ENCODE data around the gene PLEKHH3.

Gene PLEKHH3

DNA sequence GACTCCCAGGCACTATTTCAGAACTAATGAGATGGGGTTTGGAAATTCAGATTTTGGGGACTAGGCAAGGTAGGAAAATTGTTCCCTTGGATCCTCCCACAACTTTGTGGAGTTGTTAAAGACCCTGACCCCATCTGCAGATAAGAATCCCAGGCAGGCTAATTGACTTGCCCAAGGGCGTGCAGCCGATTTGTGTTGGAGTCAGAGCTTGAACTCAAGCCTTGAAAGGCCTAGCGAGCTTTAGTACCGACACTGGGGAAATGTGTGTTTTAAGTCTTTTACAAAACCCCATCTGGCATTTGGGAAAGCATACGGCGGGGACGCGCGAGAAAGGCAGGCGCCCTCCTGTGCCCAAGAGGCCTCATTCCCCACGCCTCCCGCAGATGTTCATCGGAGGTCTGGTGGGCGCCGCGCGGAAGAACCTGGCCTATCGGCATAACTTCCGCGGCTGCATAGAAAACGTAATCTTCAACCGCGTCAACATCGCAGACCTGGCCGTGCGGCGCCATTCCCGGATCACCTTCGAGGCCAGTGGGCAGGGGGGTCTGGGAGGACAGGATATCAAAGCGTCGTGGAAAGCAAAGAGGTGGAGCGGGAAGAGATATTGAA, 9.8 kb upstream of the PLEKHH3 start:
- DNase-seq: no peak

DNA sequence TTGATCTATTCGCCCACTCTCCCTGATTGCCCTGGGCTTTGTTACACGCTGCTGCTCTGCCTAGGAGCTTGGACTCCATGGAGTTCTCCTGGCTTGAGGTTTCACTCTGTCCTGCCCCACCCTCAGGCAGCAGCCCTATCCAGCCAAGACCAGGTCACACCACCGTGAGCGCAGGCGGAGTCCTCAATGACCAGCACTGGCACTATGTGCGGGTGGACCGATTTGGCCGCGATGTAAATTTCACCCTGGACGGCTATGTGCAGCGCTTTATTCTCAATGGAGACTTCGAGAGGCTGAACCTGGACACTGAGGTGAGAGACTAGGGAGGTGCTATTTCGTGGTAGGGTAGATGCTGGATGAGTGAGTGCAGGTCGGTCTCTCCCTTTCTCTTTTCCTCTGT, 9.0 kb upstream of the PLEKHH3 start:
- no peak for DNase-seq

DNA sequence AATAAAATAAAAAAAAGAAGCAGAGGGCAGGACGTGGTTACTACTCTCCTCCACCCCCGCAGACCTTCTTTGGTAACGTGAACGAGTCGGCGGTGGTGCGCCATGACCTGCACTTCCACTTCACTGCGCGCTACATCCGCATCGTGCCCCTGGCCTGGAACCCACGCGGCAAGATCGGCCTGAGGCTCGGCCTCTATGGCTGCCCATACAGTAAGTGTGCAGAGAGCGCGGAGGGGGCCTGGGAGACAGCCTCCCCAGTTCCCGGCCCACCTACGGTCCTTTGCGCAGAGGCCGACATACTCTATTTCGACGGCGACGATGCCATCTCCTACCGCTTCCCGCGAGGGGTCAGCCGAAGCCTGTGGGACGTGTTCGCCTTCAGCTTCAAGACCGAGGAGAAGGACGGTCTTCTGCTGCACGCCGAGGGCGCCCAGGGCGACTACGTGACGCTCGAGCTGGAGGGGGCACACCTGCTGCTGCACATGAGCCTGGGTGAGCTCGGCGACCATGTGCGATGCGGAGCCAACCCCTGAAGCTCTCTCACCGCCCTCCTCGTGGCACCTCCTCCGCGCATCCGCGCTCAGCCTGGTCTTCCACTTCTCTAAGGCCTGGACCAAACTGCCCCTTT, 8.2 kb upstream of the PLEKHH3 start:
- no peak for DNase-seq

DNA sequence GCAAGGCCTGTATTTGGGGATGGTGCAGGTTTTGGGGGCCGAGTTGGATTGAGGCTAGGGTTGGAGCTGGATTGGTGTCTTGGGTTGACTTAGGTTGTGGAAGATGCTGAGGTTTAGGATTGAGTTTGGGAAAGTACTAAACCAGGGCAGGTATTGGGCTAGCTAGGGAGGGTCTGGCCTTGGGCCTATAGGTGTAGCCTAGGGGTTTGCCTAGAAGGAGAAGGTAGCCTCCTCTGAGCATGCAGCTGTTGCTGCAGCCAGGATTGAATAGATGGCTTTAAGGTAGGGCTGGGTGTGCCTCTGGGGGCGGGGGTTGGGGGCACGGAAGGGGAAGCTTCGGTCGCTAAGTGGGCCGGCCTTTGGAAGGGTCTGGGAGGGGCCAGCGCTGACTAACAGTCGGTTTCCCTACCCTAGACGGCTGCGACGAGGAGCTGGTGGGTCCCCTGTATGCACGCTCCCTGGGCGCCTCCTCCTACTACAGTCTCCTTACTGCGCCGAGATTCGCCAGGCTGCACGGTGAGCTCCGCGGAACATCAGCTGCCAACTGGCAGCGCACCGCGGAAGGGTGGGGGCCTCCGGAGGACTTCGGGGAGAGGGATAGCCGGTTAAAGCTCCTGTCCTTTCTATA, 6.7 kb upstream of the PLEKHH3 start:
- no peak for DNase-seq

DNA sequence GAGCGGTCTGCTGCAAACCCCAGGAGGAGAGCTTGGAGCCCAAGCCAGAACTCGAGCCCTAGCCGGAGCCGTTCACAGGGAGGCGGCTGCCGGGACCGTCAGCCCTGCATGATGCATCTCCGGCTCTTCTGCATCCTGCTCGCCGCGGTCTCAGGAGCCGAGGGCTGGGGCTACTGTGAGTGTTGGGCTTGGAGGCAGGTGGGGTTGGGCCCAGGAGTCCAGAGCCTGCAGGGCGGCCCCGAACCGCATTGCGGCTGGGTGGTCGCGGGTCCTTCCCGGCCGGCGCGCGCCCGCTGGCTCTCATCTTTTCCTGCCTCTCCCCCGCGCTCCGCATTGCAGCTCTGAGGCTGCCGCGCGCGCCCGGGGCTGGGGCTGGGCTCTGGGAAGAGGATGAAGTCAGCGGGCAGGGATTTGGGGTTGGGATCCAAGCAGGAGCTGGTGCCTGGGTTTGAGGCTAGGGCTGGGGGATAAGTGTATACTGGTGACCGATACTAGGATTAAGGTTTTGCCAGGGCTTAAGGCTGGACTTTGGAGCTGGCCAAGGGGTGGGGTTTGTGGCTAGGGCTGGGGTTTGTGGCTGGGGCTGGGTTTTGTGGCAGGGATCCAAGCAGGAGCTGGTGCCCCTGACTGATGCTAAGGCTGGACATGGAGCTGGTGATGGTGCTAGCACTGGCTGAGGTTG, 6.1 kb upstream of the PLEKHH3 start:
- DNase-seq: no peak

DNA sequence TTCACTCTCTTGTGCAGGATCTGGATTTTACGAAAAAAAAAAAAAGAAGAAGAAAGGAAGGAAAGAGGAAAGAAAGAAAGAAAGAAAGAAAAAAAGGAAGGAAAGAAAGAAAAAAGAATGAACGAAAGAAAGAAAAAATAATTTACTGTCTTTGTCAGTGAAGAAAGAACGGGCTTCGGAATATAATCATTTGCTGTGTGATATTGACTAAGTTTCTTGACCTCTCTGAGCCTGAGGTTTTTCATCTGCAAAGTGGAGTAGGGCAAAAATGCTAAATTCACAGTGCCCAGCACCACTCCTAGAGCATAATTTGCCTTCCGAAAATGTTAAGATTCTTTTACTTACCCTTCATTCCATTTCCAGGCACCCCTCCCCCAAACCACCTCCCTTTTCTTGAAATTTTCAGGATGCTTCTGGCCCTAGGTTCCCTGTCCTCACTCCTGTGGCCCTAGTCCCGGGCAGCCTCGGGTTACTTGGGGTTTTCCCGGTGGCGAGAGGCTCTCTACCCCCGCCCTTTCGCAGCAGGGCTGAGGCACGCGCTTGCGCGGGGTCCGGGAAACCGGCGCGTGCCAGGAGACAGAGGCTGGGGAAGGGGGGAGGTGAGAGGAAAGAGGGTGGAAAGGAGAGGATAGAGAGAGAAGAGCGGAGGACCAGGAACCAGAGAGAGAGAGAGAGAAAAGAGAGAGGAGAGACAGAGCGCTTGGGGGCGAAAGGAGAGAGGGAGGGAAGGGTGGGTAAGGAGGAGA, 5.4 kb upstream of the PLEKHH3 start, which contains the start of gene CNTNAP1:
Gene CNTNAP1 (plus strand): TSS at position 556 of the 746 bp plus-strand sequence. CDS start 299 bp downstream, outside the sequence.
- DNase-seq: no peak

DNA sequence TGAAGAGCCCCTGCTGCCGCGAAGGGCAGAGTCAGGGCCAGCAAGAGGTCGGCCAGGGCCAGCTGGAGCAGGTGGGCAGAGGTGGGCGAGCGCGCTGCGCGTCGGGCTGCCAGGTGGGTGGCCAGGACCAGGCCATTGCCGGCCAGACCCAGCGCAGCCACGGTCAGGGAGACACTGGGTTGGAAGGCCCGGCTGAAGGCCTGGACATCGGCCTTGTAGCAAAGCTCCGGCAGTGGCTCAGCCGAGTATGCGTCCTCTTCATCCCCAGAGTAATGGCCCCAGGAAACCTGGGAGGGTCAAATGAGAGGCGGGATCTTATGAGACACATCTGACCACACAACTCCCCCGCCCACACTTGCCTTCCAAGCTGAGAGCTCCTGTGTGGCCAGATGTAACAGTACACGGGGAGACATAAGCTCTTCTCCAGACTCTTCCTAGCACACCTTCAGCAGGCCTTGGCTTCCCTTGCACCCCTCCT, 3.6 kb upstream of the PLEKHH3 start:
- no peak for DNase-seq

DNA sequence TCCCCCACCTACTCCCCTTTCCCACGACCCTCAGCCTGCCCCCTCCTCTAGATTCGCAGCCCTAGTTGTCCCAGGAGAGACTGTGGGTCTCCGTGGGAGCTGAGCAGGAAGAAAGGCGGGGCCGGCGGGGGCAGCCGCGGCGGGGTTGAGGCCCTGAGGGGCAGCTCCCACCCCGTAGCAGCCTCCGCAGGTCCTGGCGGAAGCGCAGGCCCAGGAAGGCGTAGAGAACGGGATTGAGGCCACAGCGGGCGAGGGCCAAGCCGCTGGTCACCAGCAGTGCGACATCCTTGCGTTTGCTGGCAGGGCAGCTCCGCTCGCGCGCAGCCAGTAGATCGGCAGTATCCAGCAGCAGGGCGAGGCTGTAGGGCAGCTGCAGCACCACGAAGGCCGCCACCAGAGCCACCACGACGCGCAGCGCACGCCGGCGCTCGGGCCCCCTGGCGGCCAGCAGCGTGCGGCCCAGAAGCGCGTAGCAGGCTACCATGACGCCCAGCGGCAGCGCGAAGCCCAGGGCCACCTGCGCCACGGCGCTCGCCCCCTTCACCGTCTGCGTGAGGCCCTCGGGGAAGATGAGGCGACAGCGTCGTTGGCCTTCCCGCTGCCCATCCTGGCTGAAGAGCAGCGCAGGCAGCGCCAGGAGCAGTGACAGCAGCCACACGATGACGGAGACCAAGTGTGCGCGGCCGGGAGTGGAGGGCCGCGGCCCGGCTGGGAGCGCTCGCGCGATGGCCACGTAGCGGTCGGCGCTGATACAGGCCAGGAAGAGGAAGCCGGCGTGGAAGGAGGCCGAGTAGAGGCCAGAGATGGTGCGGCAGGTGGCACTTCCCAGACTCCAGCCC, 2.9 kb upstream of the PLEKHH3 start:
- DNase-seq: peak; percentile 28

DNA sequence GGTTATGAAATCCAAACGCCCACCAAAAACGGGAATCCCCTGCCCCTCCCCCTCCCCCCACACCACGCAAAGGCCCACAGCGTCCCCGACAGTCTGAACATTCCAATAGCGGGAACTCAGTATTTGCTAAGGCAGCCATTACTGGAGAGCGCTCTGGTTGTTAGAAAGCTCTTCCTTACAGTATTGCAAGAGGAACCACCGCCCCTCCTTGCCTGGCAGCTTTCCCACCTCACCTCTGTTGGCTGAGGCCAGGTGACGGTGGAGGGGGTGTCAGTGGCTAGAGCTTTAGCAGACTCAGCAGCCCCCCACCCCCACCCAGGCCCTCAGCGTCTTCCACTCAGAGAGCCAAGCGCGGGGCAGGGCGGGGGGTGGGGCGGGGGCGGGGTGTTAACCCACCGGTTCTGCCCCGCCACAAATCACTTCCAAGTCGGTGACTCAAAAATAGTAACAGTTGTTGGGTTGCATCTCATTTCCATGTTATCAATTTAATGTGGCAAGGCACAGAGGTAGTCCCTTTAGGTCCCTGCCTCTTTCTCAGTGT, 2.2 kb upstream of the PLEKHH3 start:
- DNase-seq: no peak

DNA sequence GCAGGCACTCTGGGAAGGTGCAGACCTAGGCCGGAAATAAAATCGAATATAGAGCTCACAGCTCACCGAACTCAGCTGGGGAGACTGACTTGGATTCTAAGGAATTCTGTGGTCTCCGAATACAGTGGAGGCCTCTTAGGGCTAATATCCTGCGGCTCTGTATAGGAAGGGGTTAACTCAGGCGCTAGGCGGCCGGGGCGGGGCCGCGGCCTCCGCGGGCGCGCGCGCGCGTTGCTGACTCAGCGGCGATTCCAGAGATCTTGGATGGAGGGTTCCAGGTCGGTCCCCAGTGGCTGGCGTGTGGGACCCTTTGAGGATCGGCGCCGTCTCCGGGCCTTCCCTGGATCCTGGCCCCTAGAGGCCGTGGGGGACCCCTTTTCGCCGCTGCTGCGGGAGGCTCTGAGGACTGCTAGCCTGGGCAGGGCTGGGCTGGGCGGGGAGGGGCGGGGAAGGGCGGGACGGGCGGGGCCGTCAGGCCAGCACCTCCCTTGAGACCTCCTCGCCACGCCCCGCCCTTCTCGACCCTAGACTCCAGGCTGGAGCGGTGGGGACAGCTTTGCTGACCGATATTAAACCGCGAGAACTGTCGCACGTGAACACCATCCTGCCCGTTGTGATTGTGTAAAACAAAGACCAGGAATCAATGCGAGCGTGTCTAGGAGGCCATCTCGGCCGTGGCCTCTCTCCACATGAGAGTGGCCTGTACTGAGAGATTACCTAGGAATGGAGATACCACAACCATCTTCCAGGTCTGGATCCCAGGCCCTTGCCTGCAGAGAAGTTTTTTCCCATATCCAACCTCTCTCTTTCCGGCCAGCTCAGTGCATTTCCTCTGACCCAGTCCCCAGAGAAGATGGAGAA, 1.4 kb upstream of the PLEKHH3 start:
- peak; percentile 50 for DNase-seq

DNA sequence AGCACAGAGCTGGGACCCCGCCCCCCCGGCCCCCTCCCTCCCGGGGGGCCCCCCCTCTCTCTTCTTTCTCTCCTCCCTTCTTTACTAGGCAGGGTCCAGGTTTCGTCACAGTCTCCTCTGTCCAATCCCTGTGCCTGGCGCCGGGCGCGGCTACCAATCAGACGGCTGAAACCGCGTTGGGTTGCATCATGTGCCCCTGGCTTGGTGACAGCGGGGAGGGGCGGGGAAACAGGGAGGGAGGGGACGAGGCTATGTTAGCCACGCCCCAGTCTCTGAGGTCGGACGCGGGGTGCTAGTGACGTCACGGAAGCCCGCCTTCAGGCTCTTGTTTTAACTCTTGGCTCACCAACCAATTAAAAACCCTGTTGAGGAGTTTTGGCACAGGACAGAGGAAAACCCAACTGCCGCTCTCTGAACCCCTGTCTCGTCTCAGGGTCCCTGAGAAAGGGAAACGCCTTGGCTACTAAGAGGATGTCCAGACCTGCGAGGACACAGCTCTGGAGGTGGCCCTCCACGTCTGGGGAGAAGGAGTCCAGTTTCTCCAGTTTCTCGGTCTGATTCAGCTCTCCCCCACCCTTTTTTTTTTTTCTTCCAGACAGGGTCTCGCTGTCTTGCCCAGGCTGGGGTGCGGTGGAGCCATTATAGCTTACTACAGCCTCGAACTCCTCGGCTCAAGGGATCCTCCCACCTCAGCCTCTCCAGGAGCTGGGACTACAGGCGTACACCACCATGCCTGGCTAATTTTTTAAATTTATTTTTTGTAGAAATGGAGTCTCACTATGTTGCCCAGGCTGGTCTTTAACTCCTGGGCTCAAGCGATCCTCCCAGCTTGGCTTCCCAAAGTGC, 441 bp upstream of the PLEKHH3 start:
- peak; percentile 97 for DNase-seq

DNA sequence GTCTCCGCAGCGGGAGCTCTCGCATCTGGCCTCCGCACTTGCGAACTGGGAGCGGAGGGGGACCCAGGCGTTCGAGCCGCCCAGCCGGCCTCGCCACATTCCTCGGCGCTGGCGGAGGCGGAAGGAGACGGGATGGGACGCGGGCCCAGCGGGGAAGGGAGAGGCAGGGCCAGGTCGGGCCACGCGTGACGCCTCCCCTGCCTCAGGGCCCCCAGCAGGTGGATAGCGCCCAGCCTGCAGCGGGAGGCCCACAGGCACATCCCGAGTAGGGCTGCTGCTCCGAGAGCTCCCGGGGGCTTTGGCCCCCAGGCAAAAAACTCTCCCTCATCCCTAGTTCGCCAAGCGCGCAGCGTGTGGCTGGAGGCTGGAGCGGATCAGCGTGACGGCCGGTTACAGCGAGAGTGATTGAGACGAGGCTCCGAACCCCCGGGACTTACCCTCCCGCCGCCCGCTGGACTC, 800 bp downstream of the PLEKHH3 start:
- no peak for DNase-seq

DNA sequence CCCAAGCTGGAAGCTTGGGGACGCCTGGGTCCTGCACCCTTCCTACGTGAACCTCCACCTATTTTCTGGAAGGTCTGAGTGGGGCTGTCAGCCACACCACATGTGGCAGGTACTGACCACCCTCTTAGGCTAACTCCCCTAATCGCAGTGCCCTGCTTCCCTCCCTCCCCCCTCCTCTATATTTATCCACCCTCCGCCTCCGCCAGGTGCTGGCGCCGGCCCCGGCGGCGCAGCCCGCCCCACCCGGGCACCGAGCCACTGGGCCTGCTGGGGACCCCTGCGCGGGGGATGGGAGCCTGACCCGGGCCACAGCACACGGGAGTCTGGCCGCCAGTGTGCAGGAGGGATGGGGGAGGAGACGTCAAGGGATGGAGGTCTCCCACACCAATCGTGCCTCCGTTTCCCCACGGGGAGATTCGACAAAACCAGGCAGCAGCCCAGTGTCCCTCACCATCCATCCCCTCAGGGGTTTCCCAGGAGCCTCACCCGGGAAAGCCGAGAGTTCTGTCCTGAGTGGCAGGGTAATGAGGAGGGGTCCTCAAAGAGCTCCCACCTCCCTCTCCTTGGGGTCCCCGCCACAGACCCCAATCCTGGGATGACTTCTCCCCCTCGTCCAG, 1.3 kb downstream of the PLEKHH3 start:
- DNase-seq: no peak

DNA sequence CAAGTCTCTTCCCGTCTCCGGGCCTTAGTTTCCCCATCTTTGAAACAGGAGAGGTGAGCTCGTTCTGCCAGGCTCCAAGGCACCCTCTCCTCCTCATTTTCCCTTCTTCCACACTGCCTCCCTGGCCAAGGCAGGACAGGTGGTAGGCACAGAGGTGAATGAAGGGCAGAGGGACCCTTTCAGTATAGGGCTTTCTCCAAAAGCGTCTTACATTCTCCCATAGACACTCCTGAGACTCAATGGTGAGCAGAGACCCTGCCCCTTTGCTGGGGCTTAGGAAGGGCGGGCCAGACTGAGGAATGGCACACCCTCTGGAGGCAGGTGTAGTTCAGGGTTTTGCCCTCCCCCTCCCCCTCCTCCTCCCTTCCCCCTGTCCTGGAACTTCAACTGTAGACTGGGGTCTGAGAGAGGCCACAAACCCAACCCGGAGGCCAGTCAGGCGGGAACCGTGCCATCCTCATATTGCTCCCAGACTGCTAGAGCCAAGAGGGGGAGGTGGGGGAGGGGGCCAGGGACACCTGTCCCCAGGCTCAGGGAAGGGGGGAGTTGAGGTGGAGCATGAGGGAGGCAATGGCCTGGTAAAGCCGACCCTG, 1.9 kb downstream of the PLEKHH3 start:
- DNase-seq: no peak

DNA sequence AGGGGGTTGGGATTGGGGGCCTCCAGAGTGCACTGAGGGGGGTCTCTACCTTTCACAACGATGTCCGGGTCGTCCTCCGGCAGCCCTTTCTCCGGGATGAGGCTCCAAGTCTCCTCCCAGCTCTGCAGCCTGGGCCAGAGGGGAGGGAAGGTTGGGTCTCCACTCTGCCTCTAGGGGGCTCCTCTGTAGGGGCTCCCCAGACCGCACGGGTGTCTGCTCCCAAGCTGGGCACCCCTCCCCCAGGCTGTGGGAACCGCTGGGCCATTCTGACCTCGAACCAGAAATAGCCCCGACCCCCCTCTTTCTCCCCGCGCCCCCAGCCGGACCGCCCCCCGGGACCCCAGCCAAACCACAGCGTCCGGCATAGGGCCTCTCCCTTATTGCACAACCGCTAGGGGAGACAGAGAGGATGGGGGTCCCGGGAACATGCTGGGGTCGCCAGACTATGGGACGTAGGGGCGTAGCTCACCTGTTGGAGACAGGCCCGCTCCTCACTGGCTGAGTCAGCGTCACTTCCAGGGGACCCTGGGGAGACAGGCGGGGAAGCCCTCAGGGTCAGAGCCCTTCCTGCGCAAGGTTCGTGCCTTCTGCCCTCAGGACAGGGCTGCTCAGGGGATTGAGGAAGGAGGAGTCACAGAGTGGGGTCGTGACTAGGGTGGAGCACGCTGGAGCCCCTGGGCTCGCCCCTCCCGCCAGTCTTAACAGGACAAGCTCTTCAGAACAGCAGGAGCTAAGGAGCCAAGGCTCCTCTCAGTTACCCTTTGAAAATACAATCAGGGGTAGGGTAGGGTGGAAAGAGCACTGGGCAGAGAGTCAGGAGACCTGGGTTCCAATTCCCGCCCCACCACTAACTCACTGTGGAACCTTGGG, 2.7 kb downstream of the PLEKHH3 start:
- no peak for DNase-seq

DNA sequence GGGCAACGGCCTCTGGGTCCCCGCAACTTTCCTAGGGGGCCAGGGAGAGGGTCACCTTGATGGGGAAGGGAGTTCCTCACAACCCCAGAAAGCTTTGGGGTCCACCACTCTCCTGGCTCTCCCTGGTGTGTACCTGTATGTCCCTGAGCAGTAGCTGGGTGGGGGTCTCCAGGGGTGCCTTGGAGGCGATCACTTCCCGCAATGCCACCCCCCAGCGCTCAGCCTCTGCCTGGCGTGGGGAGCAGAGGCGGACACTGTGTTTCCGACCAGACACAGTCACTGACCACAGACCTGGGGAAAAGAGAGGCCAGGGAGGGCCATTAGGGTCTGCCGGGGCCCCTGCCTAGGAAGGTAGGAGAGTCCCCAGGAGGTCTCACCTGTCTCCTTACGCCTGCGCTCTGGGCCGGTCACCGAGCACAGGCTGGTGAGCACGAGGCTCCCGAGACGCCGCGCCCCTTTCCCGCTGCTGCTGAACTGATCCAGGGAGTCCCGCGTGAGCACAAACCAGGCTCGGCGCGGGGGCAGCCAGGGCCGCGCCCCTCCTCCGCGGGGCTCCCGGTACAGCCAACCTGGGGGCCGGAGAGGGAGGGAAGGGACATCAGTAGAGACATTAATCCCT, 3.4 kb downstream of the PLEKHH3 start:
- DNase-seq: no peak

DNA sequence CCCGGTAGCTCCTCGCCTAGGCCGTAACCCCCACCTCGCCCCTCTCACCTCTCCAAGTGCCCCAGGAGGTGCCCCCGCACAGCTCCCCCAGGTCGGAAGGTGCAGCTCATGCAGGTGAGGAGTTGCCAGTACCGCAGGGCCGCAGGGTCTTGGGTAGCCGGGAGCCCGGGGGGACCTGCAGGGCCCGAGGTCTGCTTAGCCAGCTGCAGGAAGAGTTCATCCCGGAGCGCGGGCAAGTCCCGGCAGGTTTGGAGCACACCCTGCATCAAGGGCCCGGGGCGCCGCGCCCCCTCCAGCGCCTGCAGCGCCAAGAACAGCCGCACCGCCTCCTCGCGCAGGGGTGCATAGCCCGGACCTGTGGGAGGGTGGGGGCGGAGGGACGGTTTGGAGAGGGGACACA, 4.8 kb downstream of the PLEKHH3 start:
- DNase-seq: no peak

Measured in NCI-H1048 (cell line).